Umbilical cord (tissue), 2 donors: ENCODE measurements around the gene HOXD10. TPM values are rescaled to one million over a fixed set of nuclear protein-coding genes. Genes with fewer than 3 reads are reported as not detected.

Experiments used
- DNase-seq: peaks from one replicate; pipeline ENCODE4 v3.0.0-alpha.2; 2015; ENCODE audit warnings: low spot score
- total RNA-seq: library from RNA; depleted of rRNA; stranded (reverse); fragments of >200 nt; gene quantifications from one replicate; pipeline ENCODE4 v1.2.3, GENCODE V29; 2014; ENCODE audit warnings: low replicate concordance; ENCODE audit not compliant: insufficient read depth

The HOXD10 gene
- total RNA-seq, 1 donor from 2014 or later: 14.4 TPM

DNA sequence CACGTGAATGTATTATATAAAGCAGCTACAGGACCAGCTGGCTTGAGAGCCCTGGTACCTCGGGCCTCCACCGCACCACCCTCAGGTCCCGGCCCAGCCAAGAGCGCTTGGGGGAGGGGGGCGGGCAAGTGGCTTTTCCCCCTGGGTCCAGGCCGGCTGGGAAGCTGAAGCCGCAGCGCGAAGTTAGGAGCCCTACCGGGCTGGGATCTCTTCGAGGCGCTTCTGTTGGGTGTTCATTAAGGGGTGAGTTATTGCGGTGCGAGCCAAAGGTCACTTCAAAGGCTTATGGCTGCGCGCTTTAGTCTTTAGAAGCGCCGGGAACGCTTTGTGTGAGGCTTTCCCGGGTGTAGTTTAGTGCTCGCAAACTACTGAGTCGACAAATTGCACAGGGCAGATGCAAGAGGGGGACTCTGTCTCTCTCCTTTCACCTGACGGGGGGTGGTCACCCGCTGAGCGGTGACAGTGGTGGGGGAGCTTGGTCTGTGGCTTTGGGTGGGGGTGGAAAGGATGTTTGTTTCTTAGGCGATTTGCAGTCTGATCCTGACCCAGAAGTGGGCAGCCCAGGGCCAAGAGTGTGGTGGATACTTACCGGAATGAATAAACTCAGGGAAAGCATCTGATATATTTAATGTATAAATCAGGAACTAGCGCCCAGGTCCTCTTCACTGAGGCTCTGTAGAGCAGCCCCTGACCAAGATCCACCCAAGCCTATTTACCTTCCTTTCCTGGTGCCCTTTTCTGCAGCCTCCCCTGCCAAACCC is 46.5 kb downstream of the HOXD10 start:
- no peak for DNase-seq

DNA sequence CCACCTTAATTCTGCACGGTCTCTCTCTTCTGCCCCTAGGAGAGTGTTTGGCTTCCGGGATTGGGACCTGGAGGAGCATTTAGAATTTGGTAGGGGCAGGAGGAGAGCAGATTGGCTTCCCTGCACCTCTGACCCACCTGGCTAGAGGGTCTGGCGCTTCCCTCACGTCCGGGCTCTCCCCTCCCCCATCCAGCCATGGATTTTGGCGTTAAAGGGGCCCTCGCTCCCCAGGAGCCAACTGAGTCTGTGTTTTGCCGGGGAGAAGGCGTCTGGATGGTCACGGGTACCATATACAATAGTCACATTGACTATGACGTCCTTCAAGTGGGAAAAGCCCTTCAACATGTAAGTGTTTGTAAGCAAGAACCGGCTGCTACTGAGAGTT is 47.1 kb downstream of the HOXD10 start:
- no peak for DNase-seq

DNA sequence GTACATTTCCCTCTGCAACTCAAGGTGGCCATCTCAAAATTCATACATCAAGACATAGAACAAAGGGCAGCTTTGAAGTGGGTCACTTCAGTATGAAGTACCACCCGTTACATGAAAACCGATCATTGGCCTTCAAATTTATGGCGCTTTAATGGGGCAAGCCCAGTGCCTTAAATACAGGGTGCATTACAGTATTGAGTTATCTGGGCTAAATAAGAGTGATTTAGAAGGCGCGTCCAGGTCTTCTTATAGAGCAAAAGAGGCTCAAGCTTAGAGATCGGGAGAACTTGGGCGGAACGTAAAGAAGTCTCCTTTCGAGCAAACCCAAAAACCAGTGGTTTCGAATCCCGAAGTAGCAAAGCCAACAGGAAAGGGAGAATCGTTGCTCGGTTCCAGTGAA is 47.6 kb downstream of the HOXD10 start:
- DNase-seq: no peak

DNA sequence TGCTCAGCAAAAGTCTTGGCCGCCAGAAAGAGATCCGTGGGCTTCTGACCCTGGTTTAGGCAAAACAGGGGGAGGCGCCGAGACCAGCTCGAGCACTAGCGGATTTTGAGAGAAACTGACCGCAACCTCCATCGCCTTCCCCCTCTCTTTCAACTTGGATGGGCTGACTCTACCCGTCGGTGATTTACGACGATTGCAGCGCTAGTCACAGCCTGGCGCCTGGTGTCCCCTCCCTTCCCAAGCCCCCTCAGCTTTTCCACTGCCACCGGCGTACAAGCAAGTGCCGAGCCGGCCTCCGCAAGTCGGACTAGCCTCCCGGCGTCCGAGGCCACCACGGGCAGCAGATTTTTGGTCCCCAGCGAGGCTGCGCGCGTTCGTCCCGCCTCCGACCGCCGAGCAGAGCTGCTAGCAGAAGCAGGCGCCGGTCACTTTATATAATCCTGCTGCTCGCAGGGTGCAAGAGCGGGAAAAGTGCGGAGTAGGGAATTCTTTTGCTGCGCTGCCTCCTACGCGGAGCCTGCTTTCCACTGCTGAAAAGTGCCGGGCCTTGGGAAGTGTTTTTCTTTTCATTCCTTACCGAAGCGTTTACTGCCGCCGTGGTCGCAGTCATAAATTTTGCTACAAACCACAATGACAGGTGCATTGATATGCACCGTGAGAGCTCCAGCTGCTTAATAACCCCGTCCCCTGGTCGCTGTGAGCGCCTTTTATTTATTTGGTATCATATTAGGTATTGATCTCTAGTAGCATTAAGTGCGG is 48.2 kb downstream of the HOXD10 start:
- no peak for DNase-seq

DNA sequence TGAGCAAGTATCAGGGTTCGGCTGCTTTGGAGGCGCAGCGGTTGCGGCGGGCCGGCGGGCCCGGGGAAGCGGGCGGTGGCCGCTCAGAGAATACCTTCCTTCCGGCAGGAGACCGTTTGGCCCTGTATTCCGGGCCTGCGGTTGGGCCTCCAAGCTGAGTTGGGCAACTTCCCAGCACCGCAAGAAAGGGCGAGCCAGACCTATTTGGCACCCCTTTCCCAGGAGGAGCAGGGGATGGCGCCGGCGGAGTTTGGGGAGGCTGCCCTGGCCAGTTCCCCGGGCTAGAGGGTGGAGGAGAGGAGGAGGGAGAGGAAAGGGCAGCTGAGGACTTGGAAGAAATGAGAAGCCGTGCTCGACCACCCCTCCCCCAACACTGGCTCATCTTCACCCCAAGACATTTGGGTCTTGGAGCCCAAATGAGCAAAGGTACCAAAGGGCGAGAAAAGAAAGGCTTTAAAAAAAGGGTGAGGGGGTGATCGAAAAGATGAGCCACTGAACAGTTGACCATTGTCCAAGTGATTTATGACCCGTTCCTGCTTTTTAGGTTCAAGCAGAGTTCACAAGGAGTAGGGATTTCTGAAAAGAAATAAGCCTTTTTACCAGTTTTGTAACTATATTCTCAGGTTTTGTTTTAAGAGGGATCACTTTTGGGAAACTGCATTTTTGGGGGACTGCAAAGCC is 48.9 kb downstream of the HOXD10 start:
- no peak for DNase-seq

DNA sequence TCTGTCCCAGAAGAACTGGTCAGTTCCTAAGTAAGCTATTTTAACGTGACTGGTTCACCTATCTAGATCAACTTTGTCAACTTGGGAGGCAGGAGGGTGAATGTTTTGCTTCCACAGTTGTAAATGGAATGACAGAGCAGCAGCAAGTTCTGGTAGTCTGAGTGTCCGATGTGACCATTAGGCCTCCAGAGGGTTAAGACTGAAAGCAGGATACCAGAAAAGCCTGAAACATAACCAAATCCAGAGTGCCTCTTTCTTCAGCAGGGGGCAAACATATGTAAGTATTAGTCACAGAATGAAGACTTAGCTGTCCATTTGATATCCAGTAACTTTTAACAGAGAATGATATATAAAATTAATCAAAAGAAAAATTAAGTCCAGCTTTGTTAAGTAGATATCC is 49.7 kb downstream of the HOXD10 start:
- DNase-seq: no peak

DNA sequence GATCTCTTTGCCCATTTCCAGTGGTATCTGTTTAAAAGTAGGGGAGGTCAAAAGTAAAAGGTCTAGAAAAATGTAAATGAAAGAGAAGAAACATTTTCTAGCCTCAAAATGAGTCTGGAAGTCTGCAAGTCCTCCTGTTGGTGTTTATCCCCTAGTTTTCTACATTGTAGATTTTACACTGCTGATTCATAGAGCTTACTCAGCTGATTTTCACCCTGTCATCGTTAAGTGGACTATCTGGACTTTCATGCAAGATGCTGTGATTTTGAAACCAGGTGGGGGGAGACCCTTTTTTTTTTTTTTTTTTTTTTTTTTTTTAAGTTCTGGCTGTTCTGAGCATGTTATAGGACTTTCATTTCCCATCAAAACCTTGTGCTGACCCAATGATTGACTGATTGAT is 50.8 kb downstream of the HOXD10 start:
- no peak for DNase-seq

DNA sequence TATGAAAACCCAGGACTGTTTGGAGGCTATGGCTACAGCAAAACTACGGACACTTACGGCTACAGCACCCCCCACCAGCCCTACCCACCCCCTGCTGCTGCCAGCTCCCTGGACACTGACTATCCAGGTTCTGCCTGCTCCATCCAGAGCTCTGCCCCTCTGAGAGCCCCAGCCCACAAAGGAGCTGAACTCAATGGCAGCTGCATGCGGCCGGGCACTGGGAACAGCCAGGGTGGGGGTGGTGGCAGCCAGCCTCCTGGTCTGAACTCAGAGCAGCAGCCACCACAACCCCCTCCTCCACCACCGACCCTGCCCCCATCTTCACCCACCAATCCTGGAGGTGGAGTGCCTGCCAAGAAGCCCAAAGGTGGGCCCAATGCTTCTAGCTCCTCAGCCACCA is 52.6 kb downstream of the HOXD10 start:
- no peak for DNase-seq

Other genes starting within 250 kb of the HOXD10 start
- gene LNPK, start 114.5 kb upstream of the HOXD10 start, total RNA-seq: 28.9 TPM
- 1.2 TPM for gene EVX2, start 32.8 kb upstream of the HOXD10 start, total RNA-seq
- gene HOXD13, start 24.1 kb upstream of the HOXD10 start, total RNA-seq: 4.8 TPM
- gene HOXD12, start 17.0 kb upstream of the HOXD10 start, total RNA-seq: 1.9 TPM
- gene HOXD11, start 9.5 kb upstream of the HOXD10 start, total RNA-seq: 18.1 TPM
- gene HOXD9, start 5.9 kb downstream of the HOXD10 start, total RNA-seq: 1.9 TPM
- 8.7 TPM for gene HOXD8, start 12.9 kb downstream of the HOXD10 start, total RNA-seq
- 2.4 TPM for gene HOXD4, start 34.8 kb downstream of the HOXD10 start, total RNA-seq
- not detected for gene HOXD3, start 40.5 kb downstream of the HOXD10 start, total RNA-seq
- 0.48 TPM for gene HOXD1, start 71.9 kb downstream of the HOXD10 start, total RNA-seq
- 24.8 TPM for gene MTX2, start 152.7 kb downstream of the HOXD10 start, total RNA-seq